HG02610 (cell line): ENCODE data around the gene CHMP2A.

ENCODE experiments used
- ATAC-seq: cut with Tn5 transposase; IDR thresholded peaks from one replicate; pipeline ENCODE4 v1.9.1; 2021; ENCODE audit warnings: mild to moderate bottlenecking, moderate library complexity; ENCODE audit not compliant: unreplicated experiment

The CHMP2A gene

GRCh38 chr19:58570770-58571574, 16.1 kb upstream of the CHMP2A start:
- no peak for ATAC-seq

GRCh38 chr19:58569943-58570670, 15.2 kb upstream of the CHMP2A start:
- ATAC-seq, result no peak

GRCh38 chr19:58569191-58569942, 14.5 kb upstream of the CHMP2A start:
- ATAC-seq, result no peak

GRCh38 chr19:58568453-58569130, 13.7 kb upstream of the CHMP2A start:
- ATAC-seq, result no peak

GRCh38 chr19:58566989-58567388, 12.1 kb upstream of the CHMP2A start:
- ATAC-seq, result no peak

GRCh38 chr19:58563823-58564222, 8.9 kb upstream of the CHMP2A start:
- no peak for ATAC-seq

GRCh38 chr19:58563034-58563573, 8.2 kb upstream of the CHMP2A start:
- no peak for ATAC-seq

- no peak for ATAC-seq
Measured at GRCh38 chr19:58562122-58563033, 7.5 kb upstream of the CHMP2A start.

- ATAC-seq, result no peak
Measured at GRCh38 chr19:58561373-58562121, 6.6 kb upstream of the CHMP2A start.

- ATAC-seq, result no peak
Measured at GRCh38 chr19:58560921-58561320, 6.0 kb upstream of the CHMP2A start.

GRCh38 chr19:58560007-58560887, 5.3 kb upstream of the CHMP2A start:
- no peak for ATAC-seq

GRCh38 chr19:58559275-58560006, 4.5 kb upstream of the CHMP2A start:
- no peak for ATAC-seq

GRCh38 chr19:58558623-58559274, 3.8 kb upstream of the CHMP2A start:
- ATAC-seq, result peak; percentile 48

- peak; percentile 0 for ATAC-seq
Measured at GRCh38 chr19:58558066-58558622, 3.2 kb upstream of the CHMP2A start, which contains the start of gene UBE2M. Gene UBE2M, minus strand, starts transcription at chr19:58558611. Its CDS starts 230 bp downstream, at chr19:58558381.

GRCh38 chr19:58557221-58558065, 2.5 kb upstream of the CHMP2A start:
- ATAC-seq, result no peak
